GM23248 (cell line): ENCODE results near the gene AGA.

Experiments
- EZH2 ChIP-seq: fragments of 200-600 bp; sonication (generic); IDR thresholded peaks from 2 replicates; pipeline ENCODE4 v1.6.1; 2018; ENCODE audit warnings: antibody characterized with exemption, mild to moderate bottlenecking; ENCODE audit not compliant: insufficient read depth, poor library complexity, severe bottlenecking
- EZH2phosphoT487 ChIP-seq: fragments of 200-600 bp; sonication (generic); IDR thresholded peaks from 2 replicates; pipeline ENCODE4 v1.6.1; 2018; ENCODE audit warnings: antibody characterized with exemption, moderate library complexity, mild to moderate bottlenecking, low read depth; ENCODE audit not compliant: insufficient read depth

DNA sequence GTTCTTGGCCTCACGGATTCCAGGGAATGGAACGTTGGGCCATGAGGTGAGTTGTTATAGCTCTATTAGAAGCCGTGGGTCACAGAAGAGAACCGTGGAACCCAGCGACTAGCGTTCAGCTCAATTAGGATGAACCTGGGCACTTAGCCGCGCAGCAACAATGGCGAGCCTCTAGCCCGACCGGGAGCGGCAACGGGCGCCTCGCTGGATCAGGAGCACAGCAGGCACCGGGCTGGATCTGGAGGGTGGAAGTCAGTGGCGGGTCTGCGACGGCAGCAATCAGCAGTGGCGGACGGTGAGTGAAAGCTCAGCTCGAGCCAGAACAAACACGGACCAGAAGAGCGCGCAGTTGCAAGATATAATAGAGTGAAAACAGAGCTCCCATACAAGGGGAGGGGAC is 34.2 kb downstream of the AGA start:
- TF ChIP-seq EZH2 (no peak), EZH2phosphoT487 (no peak)
